PC-9 (cell line): ENCODE measurements around the gene ARHGAP11A. TPM values are rescaled to one million over a fixed set of nuclear protein-coding genes. Genes with fewer than 3 reads are reported as not detected.
"Not testable (repeated sequence)": the region's sequence is repeated elsewhere in the genome, so short reads cannot be mapped to it uniquely, and the experiment has no call there.

Source experiments
- Bru-seq: library from RNA; stranded (reverse); fragments of 400-500 nt; gene quantifications from one replicate; lab custom pipeline; 2021; lab: Mats Ljungman, UMichigan
- BruChase-seq, 2 experiments: library from RNA; stranded (reverse); fragments of 400-500 nt; gene quantifications; one replicate each; lab custom pipeline; 2021; lab: Mats Ljungman, UMichigan
- BruUV-seq: library from RNA; stranded (reverse); fragments of 400-500 nt; replicated peaks from 2 replicates; lab custom pipeline; 2021; lab: Mats Ljungman, UMichigan
- CTCF ChIA-PET: fragments of 300-600 bp; sonication (Branson Sonifier 250); formaldehyde crosslinking; loops from one replicate; lab custom pipeline; 2022; ENCODE audit warnings: antibody characterized with exemption; lab: Charles Lee
- POLR2A ChIA-PET: fragments of 300-600 bp; sonication (Branson Sonifier 250); formaldehyde crosslinking; loops from one replicate; lab custom pipeline; 2022; ENCODE audit warnings: antibody characterized with exemption; ENCODE audit not compliant: unreplicated experiment; lab: Charles Lee
- DNase-seq, 2 experiments: peaks; one replicate each; pipeline versions ENCODE4 v3.0.0 to v3.0.0-alpha.2; 2015 to 2022; ENCODE audit warnings: mixed read lengths in 1 of 2
- H2AFZ ChIP-seq: fragments of 200-600 bp; sonication (generic); 2 replicates; pipeline ENCODE4 v1.8.1; 2017; ENCODE audit warnings: antibody characterized with exemption
- H3F3A ChIP-seq: fragments of 200-600 bp; sonication (generic); 2 replicates; pipeline ENCODE4 v1.8.1; 2017; ENCODE audit warnings: antibody characterized with exemption, mild to moderate bottlenecking, low read depth; ENCODE audit not compliant: insufficient read depth
- H3K27ac ChIP-seq: fragments of 200-600 bp; sonication (generic); 2 replicates; pipeline ENCODE4 v1.6.1; 2016; ENCODE audit warnings: mixed run types
- H3K27me3 ChIP-seq: fragments of 200-600 bp; sonication (generic); 2 replicates; pipeline ENCODE4 v1.6.1; 2016; ENCODE audit warnings: low read depth, mixed run types; ENCODE audit not compliant: insufficient read depth
- H3K36me3 ChIP-seq: fragments of 200-600 bp; sonication (generic); 2 replicates; pipeline ENCODE4 v1.6.1; 2016; ENCODE audit warnings: low read depth, mixed run types
- H3K4me1 ChIP-seq: fragments of 200-600 bp; sonication (generic); replicated peaks from 2 replicates; pipeline ENCODE4 v1.6.1; 2016; ENCODE audit warnings: mixed run types; ENCODE audit not compliant: insufficient read depth
- H3K4me2 ChIP-seq: fragments of 200-600 bp; sonication (generic); 2 replicates; pipeline ENCODE4 v1.6.1; 2017; ENCODE audit warnings: mixed run types
- H3K4me3 ChIP-seq: fragments of 200-600 bp; sonication (generic); 2 replicates; pipeline ENCODE4 v1.6.1; 2016; ENCODE audit warnings: mixed run types
- H3K79me2 ChIP-seq: fragments of 200-600 bp; sonication (generic); 2 replicates; pipeline ENCODE4 v1.6.1; 2017; ENCODE audit warnings: low read depth, mixed run types
- H3K9me2 ChIP-seq: fragments of 200-600 bp; sonication (generic); 2 replicates; pipeline ENCODE4 v1.8.1; 2017; ENCODE audit warnings: mild to moderate bottlenecking; ENCODE audit not compliant: insufficient read depth
- H3K9me3 ChIP-seq: fragments of 200-600 bp; sonication (generic); 2 replicates; pipeline ENCODE4 v1.8.1; 2016; ENCODE audit warnings: low read depth; ENCODE audit not compliant: insufficient read depth
- H4K20me1 ChIP-seq: fragments of 200-600 bp; sonication (generic); 2 replicates; pipeline ENCODE4 v1.8.1; 2017; ENCODE audit not compliant: insufficient read depth
- intact Hi-C: fragments of 100-400 bp; cut with micrococcal nuclease; formaldehyde crosslinking; loops from one replicate; pipeline ENCODE4 v1.10.0; 2022; ENCODE audit not compliant: unreplicated experiment
- long read RNA-seq: library from polyadenylated mRNA; stranded (forward); transcript quantifications from one replicate; pipeline ENCODE4 v2.0.0, GENCODE V29; 2022
- total RNA-seq: library from RNA; stranded (reverse); gene quantifications from 2 replicates; pipeline ENCODE4 v1.2.3, GENCODE V29; 2021

ARHGAP11A gene
- total RNA-seq (81.5 and 91.6 TPM in 2 replicates), Bru-seq, nascent RNA (percentile 94 among the genes with signal in this experiment), BruChase-seq, experiment 1, labeled RNA remaining after a 2-hour chase (percentile 94 among the genes with signal in this experiment), BruChase-seq, experiment 2, labeled RNA remaining after a 6-hour chase (percentile 94 among the genes with signal in this experiment)
- long read RNA-seq, full-length matches to known transcripts: 43 of 75 reads
- long read RNA-seq, partial matches to known transcripts: 2 of 75 reads
- long read RNA-seq, other reads (novel, unspliced or antisense): 30 of 75 reads

GRCh38 chr15:32615051-32615870 lies at the start of gene ARHGAP11A:
Gene ARHGAP11A (plus strand): TSS chr15:32615504. CDS start chr15:32616212, 708 bp downstream.
- CTCF ChIA-PET, intact Hi-C loops: not testable (repeated sequence)
- peak within 1 kb of the TSS; percentile 76; the same call in 1 of the 2 replicates for H2AFZ ChIP-seq

GRCh38 chr15:32568988-32569387 lies 46.3 kb upstream of the ARHGAP11A start:
- H3K4me1 ChIP-seq, H3K27ac ChIP-seq, intact Hi-C loops, H4K20me1 ChIP-seq, H3K27me3 ChIP-seq, CTCF ChIA-PET, H3K79me2 ChIP-seq, POLR2A ChIA-PET, H3K4me3 ChIP-seq, H3K4me2 ChIP-seq, H3K9me2 ChIP-seq, DNase-seq, H2AFZ ChIP-seq, BruUV-seq, H3K36me3 ChIP-seq, H3F3A ChIP-seq, H3K9me3 ChIP-seq: not testable (repeated sequence)

More at GRCh38 chr15:32615051-32615870, at the start of gene ARHGAP11A:
- H3K4me1 ChIP-seq, H3K36me3 ChIP-seq, H3F3A ChIP-seq, H3K9me2 ChIP-seq, H3K9me3 ChIP-seq, POLR2A ChIA-PET, H3K27me3 ChIP-seq, H4K20me1 ChIP-seq, BruUV-seq: not testable (repeated sequence)
- Histone ChIP-seq H3K27ac (peak within 1 kb of the TSS; percentile 41; the same call in 1 of the 2 replicates), H3K4me2 (peak within 1 kb of the TSS; percentile 76), H3K79me2 (peaks cover 38% of the 10 kb centered on the region), H3K4me3 (peak within 1 kb of the TSS; percentile 74)
- DNase-seq: peak; percentile 61 to 83

- H3K4me3 ChIP-seq, H4K20me1 ChIP-seq, H3K4me2 ChIP-seq, CTCF ChIA-PET, H3F3A ChIP-seq, H3K4me1 ChIP-seq, H2AFZ ChIP-seq, POLR2A ChIA-PET, H3K27me3 ChIP-seq, BruUV-seq, H3K9me3 ChIP-seq, H3K27ac ChIP-seq, H3K79me2 ChIP-seq, H3K36me3 ChIP-seq, DNase-seq, intact Hi-C loops, H3K9me2 ChIP-seq: not testable (repeated sequence)
These were observed 36.8 kb upstream of the ARHGAP11A start for GRCh38 chr15:32578482-32578881.

GRCh38 chr15:32585844-32586243 lies 29.5 kb upstream of the ARHGAP11A start:
- POLR2A ChIA-PET, H3K9me3 ChIP-seq, H2AFZ ChIP-seq, H3K79me2 ChIP-seq, H4K20me1 ChIP-seq, H3K4me1 ChIP-seq, BruUV-seq, H3K4me3 ChIP-seq, CTCF ChIA-PET, H3K36me3 ChIP-seq, H3F3A ChIP-seq, DNase-seq, intact Hi-C loops, H3K4me2 ChIP-seq, H3K9me2 ChIP-seq, H3K27me3 ChIP-seq, H3K27ac ChIP-seq: not testable (repeated sequence)

- BruUV-seq, H2AFZ ChIP-seq, H3K27me3 ChIP-seq, H3K36me3 ChIP-seq, H4K20me1 ChIP-seq, H3K9me3 ChIP-seq, H3K4me1 ChIP-seq, H3K27ac ChIP-seq, POLR2A ChIA-PET, H3K4me2 ChIP-seq, intact Hi-C loops, H3F3A ChIP-seq, H3K4me3 ChIP-seq, DNase-seq, CTCF ChIA-PET, H3K79me2 ChIP-seq, H3K9me2 ChIP-seq: not testable (repeated sequence)
These were observed 22.2 kb upstream of the ARHGAP11A start, which contains the start of gene GOLGA8N for GRCh38 chr15:32593151-32593550. Gene GOLGA8N (plus strand): TSS chr15:32593456.

GRCh38 chr15:32609518-32609917 lies 5.8 kb upstream of the ARHGAP11A start:
- H3K27ac ChIP-seq, DNase-seq: not testable (repeated sequence)

More at GRCh38 chr15:32609518-32609917, 5.8 kb upstream of the ARHGAP11A start:
- BruUV-seq, H4K20me1 ChIP-seq, H3K9me2 ChIP-seq, CTCF ChIA-PET, H3F3A ChIP-seq, H3K4me2 ChIP-seq, H2AFZ ChIP-seq, H3K79me2 ChIP-seq, H3K36me3 ChIP-seq, intact Hi-C loops, H3K27me3 ChIP-seq, H3K4me3 ChIP-seq, H3K4me1 ChIP-seq, POLR2A ChIA-PET, H3K9me3 ChIP-seq: not testable (repeated sequence)
